Coronary artery (tissue), 2 donors: ENCODE measurements around the gene ARL5B.

ENCODE experiments used
- DNase-seq: peaks from one replicate; pipeline ENCODE4 v3.0.0-alpha.2; 2017; ENCODE audit warnings: low spot score
- H3K27ac ChIP-seq, 2 donors: fragments of 200-600 bp; sonication (generic); one replicate each; pipeline ENCODE4 v1.5.1; 2016 to 2019
- H3K4me3 ChIP-seq: fragments of 200-600 bp; sonication (generic); 2 replicates; pipeline ENCODE4 v1.5.1; 2016; ENCODE audit warnings: mild to moderate bottlenecking, moderate library complexity
- TF ChIP-seq, protein P1 (sequence below): fragments of 200-600 bp; sonication (generic); IDR thresholded peaks from one replicate; pipeline ENCODE4 v1.5.1; 2019; ENCODE audit warnings: antibody characterized with exemption

The ARL5B gene

GRCh38 chr10:18650404-18650997 is 8.7 kb upstream of the ARL5B start:
- peak overlapping the region; percentile 86 for H3K4me3 ChIP-seq
- H3K27ac ChIP-seq, result no peak overlapping the region
- TF ChIP-seq, protein P1, sequence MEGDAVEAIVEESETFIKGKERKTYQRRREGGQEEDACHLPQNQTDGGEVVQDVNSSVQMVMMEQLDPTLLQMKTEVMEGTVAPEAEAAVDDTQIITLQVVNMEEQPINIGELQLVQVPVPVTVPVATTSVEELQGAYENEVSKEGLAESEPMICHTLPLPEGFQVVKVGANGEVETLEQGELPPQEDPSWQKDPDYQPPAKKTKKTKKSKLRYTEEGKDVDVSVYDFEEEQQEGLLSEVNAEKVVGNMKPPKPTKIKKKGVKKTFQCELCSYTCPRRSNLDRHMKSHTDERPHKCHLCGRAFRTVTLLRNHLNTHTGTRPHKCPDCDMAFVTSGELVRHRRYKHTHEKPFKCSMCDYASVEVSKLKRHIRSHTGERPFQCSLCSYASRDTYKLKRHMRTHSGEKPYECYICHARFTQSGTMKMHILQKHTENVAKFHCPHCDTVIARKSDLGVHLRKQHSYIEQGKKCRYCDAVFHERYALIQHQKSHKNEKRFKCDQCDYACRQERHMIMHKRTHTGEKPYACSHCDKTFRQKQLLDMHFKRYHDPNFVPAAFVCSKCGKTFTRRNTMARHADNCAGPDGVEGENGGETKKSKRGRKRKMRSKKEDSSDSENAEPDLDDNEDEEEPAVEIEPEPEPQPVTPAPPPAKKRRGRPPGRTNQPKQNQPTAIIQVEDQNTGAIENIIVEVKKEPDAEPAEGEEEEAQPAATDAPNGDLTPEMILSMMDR, result no peak
- DNase-seq, result no peak

- Histone ChIP-seq H3K4me3 (peak within 1 kb of the TSS; percentile 86), H3K27ac (peak within 1 kb of the TSS; percentile 81 to 94)
- TF ChIP-seq, protein P1, result no peak
- DNase-seq, result peak; percentile 94
Measured at GRCh38 chr10:18651324-18652007, 7.8 kb upstream of the ARL5B start, which contains the start of gene NSUN6. Gene NSUN6 (minus strand): TSS chr10:18651587. CDS start chr10:18651203, 384 bp downstream.

DNA sequence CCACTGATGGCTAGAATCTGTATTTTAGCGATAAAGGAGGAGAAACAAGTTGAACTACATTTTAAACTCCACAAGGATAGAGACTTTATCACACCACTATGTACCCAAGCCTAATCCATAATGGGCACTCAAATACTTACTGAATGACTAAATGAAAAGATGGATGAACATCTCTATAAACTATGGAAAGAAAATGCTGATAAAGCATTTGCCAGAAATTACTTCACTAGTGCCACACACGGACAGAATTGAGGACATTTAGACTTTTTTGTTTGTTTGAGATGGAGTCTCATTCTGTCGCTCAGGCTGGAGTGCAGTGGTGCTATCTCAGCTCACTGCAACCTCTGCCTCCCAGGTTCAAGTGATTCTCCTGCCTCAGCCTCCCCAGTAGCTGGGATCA is 6.1 kb upstream of the ARL5B start:
- TF ChIP-seq, protein P1, result no peak
- H3K4me3 ChIP-seq, result no peak overlapping the region
- DNase-seq, result no peak
- no peak overlapping the region for H3K27ac ChIP-seq

GRCh38 chr10:18656724-18657123 is 2.5 kb upstream of the ARL5B start:
- DNase-seq, result no peak

GRCh38 chr10:18658271-18659124 is 733 bp upstream of the ARL5B start:
- TF ChIP-seq, protein P1, result no peak
- Histone ChIP-seq H3K4me3 (peak overlapping the region; percentile 87), H3K27ac (peak overlapping the region; percentile 97)
- no peak for DNase-seq

More at GRCh38 chr10:18656724-18657123, 2.5 kb upstream of the ARL5B start:
- TF ChIP-seq, protein P1, result no peak
- no peak overlapping the region for H3K4me3 ChIP-seq
- no peak overlapping the region for H3K27ac ChIP-seq

DNA sequence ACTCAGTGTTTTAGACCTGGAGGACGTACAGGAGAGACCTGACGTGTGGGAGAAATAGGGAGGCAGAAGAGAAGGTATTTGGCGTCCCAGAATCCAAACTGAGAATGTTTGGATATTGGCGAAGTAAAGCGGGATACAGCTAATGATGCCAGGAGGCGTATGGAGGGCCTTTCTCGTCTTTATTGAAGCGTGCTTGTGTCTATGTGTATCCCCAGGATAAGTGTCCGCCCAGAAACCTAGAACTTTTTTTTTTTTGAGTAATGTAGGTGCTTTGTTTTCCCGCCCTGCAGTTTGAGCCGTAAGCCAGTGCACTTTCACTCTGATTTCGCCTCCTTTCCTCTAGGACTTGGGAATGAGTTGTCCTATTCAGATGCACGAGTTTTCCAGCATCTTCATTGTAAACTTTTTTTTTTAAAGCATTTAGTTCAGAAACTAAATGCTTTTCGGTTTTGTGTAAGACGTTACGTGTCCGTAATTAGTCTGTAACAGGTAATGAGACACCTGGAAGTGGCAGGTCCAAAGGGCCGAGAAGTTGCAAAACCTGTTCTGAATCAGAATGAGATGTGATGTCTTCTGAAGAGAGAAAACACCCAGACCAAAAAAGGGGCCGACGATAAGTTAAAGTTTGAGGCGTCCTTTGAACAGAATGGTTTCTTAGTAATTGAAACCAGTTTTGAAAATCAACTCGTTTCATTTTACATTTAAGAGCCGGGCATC is 746 bp downstream of the ARL5B start:
- H3K27ac ChIP-seq, result peak overlapping the region; percentile 97
- H3K4me3 ChIP-seq, result peak overlapping the region; percentile 87
- TF ChIP-seq, protein P1, result no peak
- DNase-seq, result no peak
